GM12874 (cell line): Measurements from ENCODE around the gene TMEM26.

Experiments used
- CTCF ChIP-seq: IDR thresholded peaks from 2 replicates; pipeline ENCODE4 v1.5.1; 2011; ENCODE audit warnings: low read depth, mild to moderate bottlenecking, control low read depth, low read length, moderate library complexity; ENCODE audit not compliant: insufficient read depth

Gene TMEM26

DNA sequence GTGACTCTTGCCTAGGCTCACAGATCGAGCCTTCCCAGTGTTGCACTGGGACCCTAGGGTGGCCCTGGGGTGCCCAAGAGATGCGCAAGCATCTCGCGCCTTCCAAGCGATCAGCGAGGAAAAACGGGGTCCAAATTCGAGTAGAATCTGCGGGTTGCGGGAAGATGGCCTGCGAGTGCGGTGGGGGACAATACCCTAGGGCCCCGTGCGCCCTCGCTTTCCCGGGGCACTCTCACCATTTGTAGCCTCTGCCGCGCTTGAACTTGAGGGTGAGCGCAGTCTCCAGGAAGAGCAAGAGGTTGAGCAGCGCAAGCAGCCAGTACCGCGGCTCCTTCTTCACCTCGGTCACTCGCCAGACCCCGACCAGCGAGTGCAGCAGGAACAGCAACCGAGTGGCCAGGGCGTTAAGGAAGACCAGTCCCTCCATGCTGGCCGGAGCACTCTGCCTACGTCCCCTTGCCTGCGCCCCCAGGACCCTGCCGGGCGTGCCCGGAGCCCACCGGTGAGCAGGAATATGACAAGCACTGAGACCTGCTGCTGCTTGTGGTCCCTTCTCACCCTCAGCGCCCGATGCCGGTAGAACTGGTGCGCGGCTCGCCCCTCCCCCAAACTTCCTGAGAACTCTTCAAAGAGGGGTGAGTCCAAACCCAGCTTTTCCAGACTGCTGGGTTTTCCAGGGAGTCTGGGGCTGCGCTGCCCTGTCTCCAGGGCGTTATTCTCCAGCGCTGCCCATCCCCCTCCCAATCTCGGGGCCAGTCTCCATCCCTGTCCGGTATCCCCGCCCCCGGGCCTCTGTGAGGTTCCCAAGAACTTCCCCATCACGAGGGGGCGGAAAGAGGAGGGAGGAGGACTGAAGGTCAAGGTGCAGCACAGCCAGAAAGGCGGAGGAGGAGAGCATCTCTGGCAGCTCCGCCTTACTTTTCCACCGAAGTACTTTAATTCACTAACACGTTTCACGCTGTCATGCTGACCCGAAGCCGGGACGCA lies at the start of gene TMEM26:
TSS of gene TMEM26 (minus strand) at position 727 of the 987 bp plus-strand sequence. CDS start at position 427, 300 bp downstream.
- no peak for TF ChIP-seq CTCF

GRCh38 chr10:61500460-61500859 lies 47.3 kb upstream of the TMEM26 start:
- TF ChIP-seq CTCF = no peak

GRCh38 chr10:61492364-61492995 lies 39.3 kb upstream of the TMEM26 start:
- TF ChIP-seq CTCF = no peak

GRCh38 chr10:61487506-61487905 lies 34.3 kb upstream of the TMEM26 start:
- no peak for TF ChIP-seq CTCF

DNA sequence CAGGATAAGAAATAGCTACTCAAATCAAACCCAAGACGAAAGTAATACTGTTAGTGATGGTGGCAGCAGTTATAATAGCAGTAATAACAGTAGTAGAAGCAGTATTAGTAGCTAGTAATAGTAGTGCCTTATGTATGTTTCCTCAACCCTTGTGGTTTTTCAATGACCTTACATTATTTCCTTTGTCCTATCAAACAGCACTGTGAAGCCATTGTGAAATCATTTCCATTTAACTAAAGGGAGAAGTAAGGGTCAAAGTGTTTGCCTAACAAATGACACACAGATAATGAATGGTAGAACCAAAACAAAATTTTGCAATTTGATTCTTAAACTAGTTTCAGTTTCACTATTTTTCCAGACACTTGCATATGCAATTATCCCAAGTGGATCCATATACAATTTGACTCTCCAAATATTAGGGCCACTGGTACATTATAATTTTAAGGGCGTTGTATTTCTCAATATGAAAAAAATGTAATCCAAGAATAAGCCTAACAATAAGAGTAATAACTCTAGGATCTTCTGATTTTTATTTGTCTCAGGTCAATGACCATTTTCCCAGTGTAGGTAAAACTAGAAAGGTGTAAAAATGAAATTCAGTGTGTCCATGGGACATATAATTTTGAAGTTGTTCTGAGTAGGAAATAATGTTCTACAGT lies 33.7 kb upstream of the TMEM26 start:
- no peak for TF ChIP-seq CTCF

GRCh38 chr10:61486251-61486650 lies 33.1 kb upstream of the TMEM26 start:
- TF ChIP-seq CTCF = no peak

- no peak for TF ChIP-seq CTCF
These were observed 28.4 kb upstream of the TMEM26 start for GRCh38 chr10:61481597-61481996.
